Erythroblast (primary cell): Measurements from ENCODE around the gene SLC44A1.

Experiments used
- GATA1 ChIP-seq: IDR thresholded peaks from 2 replicates; pipeline ENCODE4 v1.6.1; 2011; ENCODE audit warnings: low read depth, mild to moderate bottlenecking, control low read depth, low read length, moderate library complexity
- POLR2A ChIP-seq: IDR thresholded peaks from 2 replicates; pipeline ENCODE4 v1.6.1; 2011; ENCODE audit warnings: mild to moderate bottlenecking, low read length

GRCh38 chr9:105243015-105243686 lies 1.3 kb upstream of the SLC44A1 start:
- no peak for TF ChIP-seq POLR2A
- TF ChIP-seq GATA1 = no peak
